ENCODE results near the gene CCDC27. TPM values are rescaled to one million over a fixed set of nuclear protein-coding genes. Genes with fewer than 3 reads are reported as not detected.
A peak's percentile ranks its signal among the peaks of the same experiment; 100 is the strongest.

Gene CCDC27
- total RNA-seq, 1 experiment from 2014 or later, result not detected

- Histone ChIP-seq H3K4me1 (ENCODE audit: control insufficient read depth, insufficient read depth, low read length) (peaks cover 46% of the 10 kb centered on the region), H3K36me3 (ENCODE audit: control insufficient read depth, insufficient read depth, low read length) (no peaks in the 10 kb centered on the region)
- in situ Hi-C loops (cut with HindIII; ENCODE audit: low pct_unique_long_range_greater_than_20kb, low sequenced_read_pairs), result no loop called here
Measured at GRCh38 chr1:3772027-3772714, 19.9 kb downstream of the CCDC27 start.

DNA sequence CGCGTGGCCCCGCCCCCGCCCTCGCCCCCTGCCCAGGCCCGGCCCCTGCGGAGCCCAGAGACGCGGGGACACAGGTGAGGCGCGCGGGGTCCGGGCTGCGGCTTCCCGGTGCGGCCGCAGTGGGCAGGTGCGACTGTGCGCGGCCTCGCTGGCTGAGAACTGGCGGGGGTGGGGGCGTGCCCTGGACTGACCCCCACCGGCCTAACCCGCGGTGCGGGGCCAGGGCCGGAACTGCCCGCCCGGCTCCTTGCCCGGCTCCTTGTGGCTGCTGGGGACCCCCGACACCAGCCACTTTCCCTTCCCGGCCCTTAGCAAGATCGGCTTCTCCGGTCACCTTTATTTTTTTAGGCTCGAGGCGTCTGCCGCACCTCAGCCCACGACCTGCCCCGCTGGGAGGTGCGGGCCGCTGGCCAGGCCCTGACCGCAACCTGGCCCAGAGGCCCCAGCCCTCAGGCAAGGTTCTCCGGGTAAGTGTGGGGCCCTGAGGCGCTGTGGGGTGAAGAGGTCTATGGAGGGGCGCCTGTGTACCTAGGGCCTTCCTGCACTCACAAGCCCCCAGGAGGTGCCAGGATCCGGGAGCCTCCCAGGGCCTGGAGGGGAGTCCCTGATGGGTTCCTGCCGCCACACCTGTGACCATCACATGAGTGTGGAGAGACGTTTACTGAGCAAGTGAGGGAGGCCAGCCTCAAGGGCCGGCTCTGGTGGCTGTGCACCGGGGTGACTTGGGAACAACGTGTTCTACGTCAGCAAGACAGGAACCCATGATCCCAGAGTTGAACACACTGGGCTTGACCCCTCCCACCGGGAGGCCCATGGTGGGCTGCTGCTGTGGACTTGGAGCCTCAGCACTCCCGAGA, 20.7 kb downstream of the CCDC27 start, which contains the start of gene SMIM1:
Gene SMIM1 (plus strand): TSS at position 35 of the 857 bp plus-strand sequence. CDS start 2,625 bp downstream, outside the sequence.
- Histone ChIP-seq H3K4me3 (ENCODE audit: low read depth in 2 of 2, low read length in 2 of 2) (peak within 1 kb of the TSS; percentile 54 to 57), H3K4me1 (ENCODE audit: control insufficient read depth, insufficient read depth, low read length) (peaks cover 51% of the 10 kb centered on the region), H3K36me3 (ENCODE audit: control insufficient read depth, insufficient read depth, low read length) (no peaks in the 10 kb centered on the region), H3K27ac (ENCODE audit: low read length) (peak within 1 kb of the TSS; percentile 58), H3K9me3 (ENCODE audit: control insufficient read depth, insufficient read depth, low read depth, low read length) (no peaks in the 10 kb centered on the region), H3K27me3 (ENCODE audit: control insufficient read depth, insufficient read depth, low read length) (no peaks in the 10 kb centered on the region)
- no TSS peak for BruUV-seq (replicated peaks)
- no peak for TF ChIP-seq SIN3A (IDR thresholded peaks at IDR 0.05; ENCODE audit: borderline replicate concordance, insufficient read depth, low read depth, low read length)
- no peak for TF ChIP-seq CTCF (IDR thresholded peaks at IDR 0.05)
- no peak for TF ChIP-seq POLR2AphosphoS5 (IDR thresholded peaks at IDR 0.05; ENCODE audit: low read depth, low read length)
- no peak for TF ChIP-seq TCF7L2 (IDR thresholded peaks at IDR 0.05; ENCODE audit: low read depth, low read length)
- TF ChIP-seq, protein P1, sequence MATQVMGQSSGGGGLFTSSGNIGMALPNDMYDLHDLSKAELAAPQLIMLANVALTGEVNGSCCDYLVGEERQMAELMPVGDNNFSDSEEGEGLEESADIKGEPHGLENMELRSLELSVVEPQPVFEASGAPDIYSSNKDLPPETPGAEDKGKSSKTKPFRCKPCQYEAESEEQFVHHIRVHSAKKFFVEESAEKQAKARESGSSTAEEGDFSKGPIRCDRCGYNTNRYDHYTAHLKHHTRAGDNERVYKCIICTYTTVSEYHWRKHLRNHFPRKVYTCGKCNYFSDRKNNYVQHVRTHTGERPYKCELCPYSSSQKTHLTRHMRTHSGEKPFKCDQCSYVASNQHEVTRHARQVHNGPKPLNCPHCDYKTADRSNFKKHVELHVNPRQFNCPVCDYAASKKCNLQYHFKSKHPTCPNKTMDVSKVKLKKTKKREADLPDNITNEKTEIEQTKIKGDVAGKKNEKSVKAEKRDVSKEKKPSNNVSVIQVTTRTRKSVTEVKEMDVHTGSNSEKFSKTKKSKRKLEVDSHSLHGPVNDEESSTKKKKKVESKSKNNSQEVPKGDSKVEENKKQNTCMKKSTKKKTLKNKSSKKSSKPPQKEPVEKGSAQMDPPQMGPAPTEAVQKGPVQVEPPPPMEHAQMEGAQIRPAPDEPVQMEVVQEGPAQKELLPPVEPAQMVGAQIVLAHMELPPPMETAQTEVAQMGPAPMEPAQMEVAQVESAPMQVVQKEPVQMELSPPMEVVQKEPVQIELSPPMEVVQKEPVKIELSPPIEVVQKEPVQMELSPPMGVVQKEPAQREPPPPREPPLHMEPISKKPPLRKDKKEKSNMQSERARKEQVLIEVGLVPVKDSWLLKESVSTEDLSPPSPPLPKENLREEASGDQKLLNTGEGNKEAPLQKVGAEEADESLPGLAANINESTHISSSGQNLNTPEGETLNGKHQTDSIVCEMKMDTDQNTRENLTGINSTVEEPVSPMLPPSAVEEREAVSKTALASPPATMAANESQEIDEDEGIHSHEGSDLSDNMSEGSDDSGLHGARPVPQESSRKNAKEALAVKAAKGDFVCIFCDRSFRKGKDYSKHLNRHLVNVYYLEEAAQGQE (IDR thresholded peaks at IDR 0.05; ENCODE audit: insufficient read depth in 1 of 2, low read depth in 2 of 2, low read length in 1 of 2), result no peak
- in situ Hi-C loops (cut with HindIII; ENCODE audit: low pct_unique_long_range_greater_than_20kb, low sequenced_read_pairs) (no loop called here), intact Hi-C loops (cut with micrococcal nuclease; ENCODE audit: unreplicated experiment) (no loop called here)
- ChIA-PET POLR2A (no interaction called here), CTCF (interaction anchor here (1.1 kb wide), 1 partner anchor 48 kb away, joined by 3 read pairs; no protein-coding TSS in a partner anchor)
- ATAC-seq, result peak; percentile 33
- no peak for DNase-seq (ENCODE audit: low read depth, low spot score)

More at GRCh38 chr1:3772027-3772714, 19.9 kb downstream of the CCDC27 start:
- TF ChIP-seq, protein P1 (IDR thresholded peaks at IDR 0.05; ENCODE audit: insufficient read depth in 1 of 2, low read depth in 2 of 2, low read length in 1 of 2), result no peak
- H3K27ac ChIP-seq (ENCODE audit: low read length), result peak overlapping the region; percentile 48; the same call in 1 of the 2 replicates
- H3K27me3 ChIP-seq (ENCODE audit: control insufficient read depth, insufficient read depth, low read length), result no peaks in the 10 kb centered on the region
- ChIA-PET CTCF (no interaction called here), POLR2A (no interaction called here)
- peak overlapping the region; percentile 51 to 54 for H3K4me3 ChIP-seq (ENCODE audit: low read depth in 2 of 2, low read length in 2 of 2)
- no peaks in the 10 kb centered on the region for H3K9me3 ChIP-seq (ENCODE audit: control insufficient read depth, insufficient read depth, low read depth, low read length)
- intact Hi-C loops (cut with micrococcal nuclease; ENCODE audit: unreplicated experiment), result no loop called here
- DNase-seq (ENCODE audit: low read depth, low spot score), result no peak
- peak; percentile 75 for ATAC-seq
- no TSS peak for BruUV-seq (replicated peaks)
